Activated CD8-positive, alpha-beta T cell treated with anti-CD3 and anti-CD28 coated beads for 36 hours (primary cell): ENCODE measurements around the gene CHD2. TPM values are rescaled to one million over a fixed set of nuclear protein-coding genes. Genes with fewer than 3 reads are reported as not detected.

Experiments
- ATAC-seq: fragments of 200-7000 bp; cut with Tn5 transposase; one replicate; pipeline ENCODE4 v1.10.0; 2021; ENCODE audit warnings: mild to moderate bottlenecking, moderate library complexity
- CTCF ChIA-PET: fragments of 350-600 bp; sonication (Branson Sonifier 250); formaldehyde crosslinking; loops from one replicate; lab custom pipeline; 2021; ENCODE audit warnings: antibody characterized with exemption; lab: Charles Lee
- POLR2A ChIA-PET: fragments of 350-600 bp; sonication (Branson Sonifier 250); formaldehyde crosslinking; loops from one replicate; lab custom pipeline; 2021; ENCODE audit warnings: antibody characterized with exemption; lab: Charles Lee
- DNase-seq: peaks from one replicate; pipeline ENCODE4 v3.0.0-alpha.2; 2020
- H3K27ac Mint-ChIP-seq: one replicate; pipeline ENCODE4 v1.8.0; 2021; ENCODE audit warnings: mild to moderate bottlenecking, mixed read lengths
- H3K27me3 Mint-ChIP-seq: one replicate; pipeline ENCODE4 v1.8.0; 2021; ENCODE audit warnings: mixed read lengths
- H3K36me3 Mint-ChIP-seq: one replicate; pipeline ENCODE4 v1.8.0; 2021; ENCODE audit warnings: low read depth, mixed read lengths
- H3K4me1 Mint-ChIP-seq: one replicate; pipeline ENCODE4 v1.8.0; 2021; ENCODE audit warnings: low read depth, mixed read lengths
- H3K4me3 Mint-ChIP-seq: one replicate; pipeline ENCODE4 v1.8.0; 2021; ENCODE audit warnings: mild to moderate bottlenecking, moderate library complexity, mixed read lengths
- H3K9me3 Mint-ChIP-seq: one replicate; pipeline ENCODE4 v1.8.0; 2021; ENCODE audit warnings: mixed read lengths
- intact Hi-C: fragments of 100-400 bp; cut with micrococcal nuclease; formaldehyde crosslinking; loops from one replicate; pipeline ENCODE4 v1.10.0; 2022
- total RNA-seq, 2 experiments: library from RNA; stranded (reverse); gene quantifications; one replicate each; pipeline ENCODE4 v1.2.3, GENCODE V29; 2021
- TF ChIP-seq, protein P1 (sequence below): fragments of 200-600 bp; IDR thresholded peaks from one replicate; pipeline ENCODE4 v1.8.0; 2022; ENCODE audit warnings: antibody characterized with exemption, mild to moderate bottlenecking

Gene CHD2
- total RNA-seq, 2 experiments from 2014 or later: 124 to 138 TPM

- Mint-ChIP-seq H3K27ac (no peak overlapping the region), H3K4me1 (peaks cover 6% of the 10 kb centered on the region), H3K27me3 (no peaks in the 10 kb centered on the region), H3K36me3 (no peaks in the 10 kb centered on the region), H3K4me3 (no peak overlapping the region), H3K9me3 (peaks cover 6% of the 10 kb centered on the region)
- POLR2A ChIA-PET: no interaction called here
- TF ChIP-seq, protein P1, sequence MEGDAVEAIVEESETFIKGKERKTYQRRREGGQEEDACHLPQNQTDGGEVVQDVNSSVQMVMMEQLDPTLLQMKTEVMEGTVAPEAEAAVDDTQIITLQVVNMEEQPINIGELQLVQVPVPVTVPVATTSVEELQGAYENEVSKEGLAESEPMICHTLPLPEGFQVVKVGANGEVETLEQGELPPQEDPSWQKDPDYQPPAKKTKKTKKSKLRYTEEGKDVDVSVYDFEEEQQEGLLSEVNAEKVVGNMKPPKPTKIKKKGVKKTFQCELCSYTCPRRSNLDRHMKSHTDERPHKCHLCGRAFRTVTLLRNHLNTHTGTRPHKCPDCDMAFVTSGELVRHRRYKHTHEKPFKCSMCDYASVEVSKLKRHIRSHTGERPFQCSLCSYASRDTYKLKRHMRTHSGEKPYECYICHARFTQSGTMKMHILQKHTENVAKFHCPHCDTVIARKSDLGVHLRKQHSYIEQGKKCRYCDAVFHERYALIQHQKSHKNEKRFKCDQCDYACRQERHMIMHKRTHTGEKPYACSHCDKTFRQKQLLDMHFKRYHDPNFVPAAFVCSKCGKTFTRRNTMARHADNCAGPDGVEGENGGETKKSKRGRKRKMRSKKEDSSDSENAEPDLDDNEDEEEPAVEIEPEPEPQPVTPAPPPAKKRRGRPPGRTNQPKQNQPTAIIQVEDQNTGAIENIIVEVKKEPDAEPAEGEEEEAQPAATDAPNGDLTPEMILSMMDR: no peak
- no peak for DNase-seq
- no peak for ATAC-seq
- intact Hi-C loops: no loop called here
- CTCF ChIA-PET: no interaction called here
Observed at GRCh38 chr15:93042691-93043378, 142.7 kb downstream of the CHD2 start.

- intact Hi-C loops: no loop called here
- TF ChIP-seq, protein P1: no peak
- POLR2A ChIA-PET: no interaction called here
- peaks cover 6% of the 10 kb centered on the region for H3K9me3 Mint-ChIP-seq
- H3K27ac Mint-ChIP-seq: no peak overlapping the region
- no peaks in the 10 kb centered on the region for H3K27me3 Mint-ChIP-seq
- DNase-seq (no peak), ATAC-seq (no peak)
- no peak overlapping the region for H3K4me3 Mint-ChIP-seq
- CTCF ChIA-PET: no interaction called here
- no peaks in the 10 kb centered on the region for H3K36me3 Mint-ChIP-seq
- peaks cover 10% of the 10 kb centered on the region for H3K4me1 Mint-ChIP-seq
Observed at GRCh38 chr15:93043621-93044300, 143.6 kb downstream of the CHD2 start.

DNA sequence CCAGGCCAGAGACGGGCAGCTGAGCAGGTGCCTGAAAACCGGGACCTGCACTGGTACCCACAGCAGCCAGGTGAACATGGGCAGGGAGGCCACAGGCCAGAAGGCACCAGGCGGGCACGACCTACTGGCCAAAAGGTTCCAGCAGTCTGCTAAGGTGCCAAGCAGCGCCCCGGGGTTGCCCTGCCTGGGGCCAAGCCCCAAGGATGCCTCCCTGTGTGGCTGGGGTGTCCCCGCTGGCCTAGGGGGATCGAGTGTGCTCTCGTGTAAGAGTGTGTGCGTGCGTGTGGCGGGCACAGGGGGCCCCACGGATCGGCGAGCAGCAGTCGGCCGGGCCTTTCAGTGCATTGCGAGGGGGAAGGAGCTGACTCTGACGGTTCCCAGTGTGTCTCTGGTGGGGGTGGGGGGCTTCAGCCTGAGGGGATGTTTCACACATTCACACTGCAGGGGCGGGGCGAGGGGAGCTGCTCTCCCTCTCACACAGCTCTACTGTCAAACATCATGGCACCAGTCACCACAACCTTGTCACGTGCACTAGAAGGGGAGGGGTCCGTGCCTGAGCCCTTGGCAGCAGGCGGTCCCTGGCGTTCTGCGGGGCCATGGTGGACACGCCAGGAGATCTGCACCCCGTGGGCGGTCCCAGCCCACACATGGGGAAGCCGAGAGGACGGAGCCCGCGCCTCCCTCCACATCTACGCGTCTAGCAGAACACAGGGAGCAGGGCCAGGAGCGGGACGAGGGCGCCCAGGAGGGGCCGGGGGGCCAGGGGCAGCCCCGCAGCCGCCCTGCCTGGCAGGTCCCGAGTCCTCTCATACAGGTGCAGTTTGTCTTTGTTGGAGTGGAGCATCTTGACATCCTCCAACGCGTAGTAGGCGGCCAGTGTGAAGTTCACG, 144.4 kb downstream of the CHD2 start:
- DNase-seq (no peak), ATAC-seq (no peak)
- CTCF ChIA-PET: interaction anchor here (2.4 kb wide), 1 partner anchor 15 kb away, joined by 11 read pairs; no protein-coding TSS in a partner anchor
- Mint-ChIP-seq H3K27me3 (no peaks in the 10 kb centered on the region), H3K4me3 (no peak overlapping the region), H3K4me1 (peaks cover 15% of the 10 kb centered on the region), H3K36me3 (no peaks in the 10 kb centered on the region), H3K27ac (no peak overlapping the region), H3K9me3 (peaks cover 6% of the 10 kb centered on the region)
- TF ChIP-seq, protein P1: no peak
- POLR2A ChIA-PET: no interaction called here
- intact Hi-C loops: no loop called here

GRCh38 chr15:93045191-93045785, 145.2 kb downstream of the CHD2 start:
- Mint-ChIP-seq H3K36me3 (no peaks in the 10 kb centered on the region), H3K4me3 (no peak overlapping the region), H3K27ac (no peak overlapping the region), H3K9me3 (peaks cover 6% of the 10 kb centered on the region), H3K4me1 (peaks cover 18% of the 10 kb centered on the region), H3K27me3 (no peaks in the 10 kb centered on the region)
- TF ChIP-seq, protein P1: no peak
- DNase-seq (no peak), ATAC-seq (no peak)
- ChIA-PET POLR2A (no interaction called here), CTCF (interaction anchor here (2.4 kb wide), 1 partner anchor 15 kb away, joined by 11 read pairs; no protein-coding TSS in a partner anchor)
- intact Hi-C loops: no loop called here
